ENCODE measurements around the gene CDH4.

Gene CDH4

DNA sequence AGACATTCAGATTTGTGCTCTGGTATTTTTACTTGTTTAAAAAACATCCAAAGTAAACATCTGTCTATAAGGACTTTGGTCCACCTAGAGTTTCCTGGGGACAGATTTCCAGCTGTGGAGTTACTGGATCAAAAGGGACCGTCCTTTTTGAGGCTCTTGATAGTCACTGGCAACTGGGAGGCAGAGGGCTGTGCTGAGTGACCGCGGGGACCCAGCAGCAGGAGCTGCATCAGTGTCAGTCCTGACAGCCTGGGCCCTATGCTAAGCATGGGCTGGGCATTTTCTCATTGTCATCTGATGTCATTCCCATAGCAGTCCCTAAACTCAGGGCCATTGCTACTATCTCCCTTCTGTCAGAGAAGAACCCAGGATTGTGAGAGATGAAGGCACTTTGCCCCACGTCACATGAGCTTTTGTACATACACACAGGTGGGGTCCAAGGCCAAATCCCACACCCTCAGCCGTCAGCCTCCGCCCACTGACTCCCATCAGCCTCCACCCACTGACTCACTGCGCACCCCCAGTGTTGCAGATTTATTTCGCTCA lies 519.8 kb downstream of the CDH4 start:
- Histone ChIP-seq H3K9me3 (no peaks in the 10 kb centered on the region), H3K27ac (no peak overlapping the region), H3K27me3 (no peaks in the 10 kb centered on the region), H3K36me3 (no peaks in the 10 kb centered on the region), H3K4me1 (ENCODE audit: control insufficient read depth in 1 of 2, insufficient read depth in 1 of 2, low read depth in 1 of 2, low read length in 1 of 2) (no peaks in the 10 kb centered on the region), H3K4me3 (ENCODE audit: low read depth in 1 of 2, low read length in 1 of 2) (no peak overlapping the region)
- TF ChIP-seq CTCF (IDR thresholded peaks at IDR 0.05): no peak

- TF ChIP-seq CTCF (IDR thresholded peaks at IDR 0.05): no peak
- H3K4me3 ChIP-seq (ENCODE audit: low read depth in 1 of 2, low read length in 1 of 2): no peak overlapping the region
- no peaks in the 10 kb centered on the region for H3K9me3 ChIP-seq
- H3K4me1 ChIP-seq (ENCODE audit: control insufficient read depth in 1 of 2, insufficient read depth in 1 of 2, low read depth in 1 of 2, low read length in 1 of 2): no peaks in the 10 kb centered on the region
- H3K27me3 ChIP-seq: no peaks in the 10 kb centered on the region
- H3K36me3 ChIP-seq: no peaks in the 10 kb centered on the region
- H3K27ac ChIP-seq: no peak overlapping the region
Measured at GRCh38 chr20:61772828-61773631, 521.0 kb downstream of the CDH4 start.

GRCh38 chr20:61773926-61774587 lies 522.0 kb downstream of the CDH4 start:
- Histone ChIP-seq H3K27ac (no peak overlapping the region), H3K27me3 (no peaks in the 10 kb centered on the region), H3K9me3 (no peaks in the 10 kb centered on the region), H3K36me3 (no peaks in the 10 kb centered on the region), H3K4me3 (ENCODE audit: low read depth in 1 of 2, low read length in 1 of 2) (no peak overlapping the region), H3K4me1 (ENCODE audit: control insufficient read depth in 1 of 2, insufficient read depth in 1 of 2, low read depth in 1 of 2, low read length in 1 of 2) (no peaks in the 10 kb centered on the region)
- no peak for TF ChIP-seq CTCF (IDR thresholded peaks at IDR 0.05)

DNA sequence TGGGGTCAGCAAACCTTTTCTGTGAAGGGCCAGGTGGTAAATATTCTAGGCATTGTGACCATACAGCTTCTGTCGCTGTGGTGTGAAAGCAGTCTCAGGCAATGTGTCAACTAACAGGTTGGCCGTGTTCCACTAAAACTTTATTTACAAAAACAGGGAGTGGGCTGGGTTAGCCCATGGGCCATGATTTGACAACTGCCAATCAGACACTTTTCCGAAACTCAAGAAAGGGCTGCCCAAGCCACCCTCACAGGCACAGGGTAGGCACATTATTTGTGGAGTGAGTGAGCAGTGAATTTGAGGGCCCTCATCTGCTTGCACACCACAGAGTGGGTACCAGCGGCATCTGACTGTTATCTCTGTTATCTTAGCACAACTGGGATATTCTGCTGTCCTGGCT lies 523.4 kb downstream of the CDH4 start:
- TF ChIP-seq CTCF (IDR thresholded peaks at IDR 0.05): no peak
- H3K4me3 ChIP-seq (ENCODE audit: low read depth in 1 of 2, low read length in 1 of 2): no peak overlapping the region
- no peaks in the 10 kb centered on the region for H3K36me3 ChIP-seq
- H3K27ac ChIP-seq: no peak overlapping the region
- H3K9me3 ChIP-seq: no peaks in the 10 kb centered on the region
- no peaks in the 10 kb centered on the region for H3K4me1 ChIP-seq (ENCODE audit: control insufficient read depth in 1 of 2, insufficient read depth in 1 of 2, low read depth in 1 of 2, low read length in 1 of 2)
- no peaks in the 10 kb centered on the region for H3K27me3 ChIP-seq

DNA sequence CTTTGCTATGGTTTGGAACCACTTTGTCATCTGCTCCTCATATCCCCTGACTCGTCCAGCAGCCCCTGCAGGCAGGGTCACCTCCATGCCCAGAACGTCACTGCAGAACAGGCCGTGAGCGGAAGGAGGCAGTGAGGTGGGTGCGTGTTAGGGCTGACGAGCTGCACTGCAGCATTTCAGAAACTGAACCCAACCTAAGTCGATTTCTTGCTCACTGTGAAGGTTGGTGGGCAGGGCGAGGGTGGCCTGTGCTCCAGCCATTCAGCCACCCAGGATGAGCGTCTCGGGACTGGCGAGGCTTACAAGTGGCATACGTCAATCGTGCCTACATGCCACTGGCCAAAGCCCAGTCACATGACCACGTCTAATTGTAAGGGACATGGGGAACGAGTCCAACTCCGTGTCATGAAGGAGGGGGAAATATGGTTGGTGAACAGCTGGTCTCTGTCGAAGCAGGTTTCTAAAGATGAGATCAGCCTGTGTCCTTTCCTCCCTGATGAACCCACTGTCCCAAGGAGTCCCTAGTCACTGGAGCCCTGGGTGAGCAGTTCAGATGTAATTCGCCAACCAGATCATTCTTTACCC lies 524.5 kb downstream of the CDH4 start:
- H3K4me3 ChIP-seq (ENCODE audit: low read depth in 1 of 2, low read length in 1 of 2): no peak overlapping the region

More for the DNA sequence above, 524.5 kb downstream of the CDH4 start:
- Histone ChIP-seq H3K4me1 (ENCODE audit: control insufficient read depth in 1 of 2, insufficient read depth in 1 of 2, low read depth in 1 of 2, low read length in 1 of 2) (no peaks in the 10 kb centered on the region), H3K9me3 (no peaks in the 10 kb centered on the region), H3K27ac (no peak overlapping the region), H3K27me3 (no peaks in the 10 kb centered on the region), H3K36me3 (no peaks in the 10 kb centered on the region)
- TF ChIP-seq CTCF (IDR thresholded peaks at IDR 0.05): no peak
